Mucosa of stomach (tissue), 1 donor: ENCODE data around the gene P2RX3.

Experiments
- H3K27me3 ChIP-seq: one replicate; pipeline ENCODE4 v1.7.0; 2013; ENCODE audit warnings: mild to moderate bottlenecking, low read length; ENCODE audit not compliant: control insufficient read depth, insufficient read depth
- H3K36me3 ChIP-seq: one replicate; pipeline ENCODE4 v1.7.0; 2013; ENCODE audit warnings: low read length; ENCODE audit not compliant: control insufficient read depth, insufficient read depth
- H3K4me1 ChIP-seq: one replicate; pipeline ENCODE4 v1.7.0; 2013; ENCODE audit warnings: mild to moderate bottlenecking, low read length; ENCODE audit not compliant: control insufficient read depth, insufficient read depth
- H3K4me3 ChIP-seq: one replicate; pipeline ENCODE4 v1.7.0; 2013; ENCODE audit warnings: low read length
- H3K9ac ChIP-seq: one replicate; pipeline ENCODE4 v1.7.0; 2013; ENCODE audit warnings: mild to moderate bottlenecking, low read length, moderate library complexity
- H3K9me3 ChIP-seq: one replicate; pipeline ENCODE4 v1.7.0; 2013; ENCODE audit warnings: mild to moderate bottlenecking, low read length, moderate library complexity; ENCODE audit not compliant: control insufficient read depth
- donor health status: Pancreatic carcinoma.

P2RX3 gene

GRCh38 chr11:57322256-57323166, 15.6 kb upstream of the P2RX3 start:
- Histone ChIP-seq H3K9me3 (no peaks in the 10 kb centered on the region), H3K9ac (peak overlapping the region; percentile 92), H3K27me3 (no peaks in the 10 kb centered on the region), H3K4me3 (peak overlapping the region; percentile 93), H3K4me1 (peaks cover 71% of the 10 kb centered on the region), H3K36me3 (peaks cover 5% of the 10 kb centered on the region)

- Histone ChIP-seq H3K27me3 (no peaks in the 10 kb centered on the region), H3K9ac (peak overlapping the region; percentile 92), H3K4me1 (peaks cover 63% of the 10 kb centered on the region), H3K9me3 (no peaks in the 10 kb centered on the region), H3K4me3 (peak overlapping the region; percentile 93), H3K36me3 (peaks cover 4% of the 10 kb centered on the region)
These were observed 14.8 kb upstream of the P2RX3 start for GRCh38 chr11:57323167-57323854.

- Histone ChIP-seq H3K9me3 (no peaks in the 10 kb centered on the region), H3K4me3 (peak overlapping the region; percentile 93), H3K27me3 (no peaks in the 10 kb centered on the region), H3K4me1 (peaks cover 58% of the 10 kb centered on the region), H3K36me3 (peaks cover 5% of the 10 kb centered on the region), H3K9ac (peak overlapping the region; percentile 92)
These were observed 14.3 kb upstream of the P2RX3 start for GRCh38 chr11:57323855-57324153.

- H3K4me3 ChIP-seq: peak overlapping the region; percentile 93
- H3K9ac ChIP-seq: peak overlapping the region; percentile 92
- no peaks in the 10 kb centered on the region for H3K9me3 ChIP-seq
- H3K36me3 ChIP-seq: peaks cover 5% of the 10 kb centered on the region
- peaks cover 55% of the 10 kb centered on the region for H3K4me1 ChIP-seq
- no peaks in the 10 kb centered on the region for H3K27me3 ChIP-seq
These were observed 13.8 kb upstream of the P2RX3 start for GRCh38 chr11:57324154-57324885.

GRCh38 chr11:57324886-57325734, 13.0 kb upstream of the P2RX3 start, which contains the start of gene TNKS1BP1:
TSS of gene TNKS1BP1 (minus strand) at chr11:57324952. CDS start at chr11:57321885, 3,067 bp downstream.
- Histone ChIP-seq H3K4me1 (peaks cover 51% of the 10 kb centered on the region), H3K4me3 (peak within 1 kb of the TSS; percentile 93), H3K36me3 (peaks cover 6% of the 10 kb centered on the region), H3K9me3 (no peaks in the 10 kb centered on the region), H3K27me3 (no peaks in the 10 kb centered on the region), H3K9ac (peak within 1 kb of the TSS; percentile 93)

GRCh38 chr11:57325735-57326048, 12.5 kb upstream of the P2RX3 start:
- Histone ChIP-seq H3K9me3 (no peaks in the 10 kb centered on the region), H3K9ac (peak overlapping the region; percentile 93), H3K27me3 (no peaks in the 10 kb centered on the region), H3K36me3 (peaks cover 10% of the 10 kb centered on the region), H3K4me1 (peaks cover 46% of the 10 kb centered on the region), H3K4me3 (peak overlapping the region; percentile 51)

GRCh38 chr11:57327721-57328120, 10.4 kb upstream of the P2RX3 start:
- no peak overlapping the region for H3K4me3 ChIP-seq
- H3K9ac ChIP-seq: no peak overlapping the region
- H3K9me3 ChIP-seq: no peaks in the 10 kb centered on the region
- no peaks in the 10 kb centered on the region for H3K27me3 ChIP-seq
- peaks cover 10% of the 10 kb centered on the region for H3K36me3 ChIP-seq
- H3K4me1 ChIP-seq: peaks cover 25% of the 10 kb centered on the region

GRCh38 chr11:57330029-57330428, 8.1 kb upstream of the P2RX3 start:
- Histone ChIP-seq H3K9ac (no peak overlapping the region), H3K4me3 (no peak overlapping the region), H3K9me3 (no peaks in the 10 kb centered on the region), H3K4me1 (peaks cover 20% of the 10 kb centered on the region), H3K27me3 (no peaks in the 10 kb centered on the region), H3K36me3 (peaks cover 10% of the 10 kb centered on the region)

GRCh38 chr11:57331720-57332119, 6.4 kb upstream of the P2RX3 start:
- Histone ChIP-seq H3K4me3 (no peak overlapping the region), H3K9ac (no peak overlapping the region), H3K36me3 (peaks cover 10% of the 10 kb centered on the region), H3K27me3 (no peaks in the 10 kb centered on the region), H3K9me3 (no peaks in the 10 kb centered on the region), H3K4me1 (peaks cover 4% of the 10 kb centered on the region)

- Histone ChIP-seq H3K9ac (no peak overlapping the region), H3K36me3 (peaks cover 10% of the 10 kb centered on the region), H3K27me3 (no peaks in the 10 kb centered on the region), H3K4me3 (no peak overlapping the region), H3K4me1 (peaks cover 4% of the 10 kb centered on the region), H3K9me3 (no peaks in the 10 kb centered on the region)
These were observed 5.3 kb upstream of the P2RX3 start for GRCh38 chr11:57332694-57333440.

- Histone ChIP-seq H3K4me3 (peak overlapping the region; percentile 49), H3K27me3 (no peaks in the 10 kb centered on the region), H3K9ac (peak overlapping the region; percentile 59), H3K4me1 (peaks cover 4% of the 10 kb centered on the region), H3K9me3 (no peaks in the 10 kb centered on the region), H3K36me3 (peaks cover 5% of the 10 kb centered on the region)
These were observed 3.2 kb upstream of the P2RX3 start for GRCh38 chr11:57335023-57335342.
